Neural cell (in vitro differentiated cells): Measurements from ENCODE around the gene RPRD1A.

Source experiments
- EP300 ChIP-seq: fragments of 450-650 bp; conservative IDR thresholded peaks from 2 replicates; pipeline ENCODE4 v1.6.1; 2014; ENCODE audit warnings: antibody characterized with exemption, mild to moderate bottlenecking, moderate library complexity; ENCODE audit not compliant: poor library complexity, severe bottlenecking
- EZH2 ChIP-seq: fragments of 200-600, 300-800 bp; shearing (Covaris generic), sonication (generic); IDR thresholded peaks from 2 replicates; pipeline ENCODE4 v1.6.1; 2014; ENCODE audit warnings: antibody characterized with exemption, low read length, borderline replicate concordance, mild to moderate bottlenecking; ENCODE audit not compliant: insufficient read depth, poor library complexity, severe bottlenecking
- MXI1 ChIP-seq: fragments of 450-650 bp; conservative IDR thresholded peaks from 2 replicates; pipeline ENCODE4 v1.6.1; 2014; ENCODE audit warnings: antibody characterized with exemption, mild to moderate bottlenecking; ENCODE audit not compliant: poor library complexity, severe bottlenecking
- POLR2AphosphoS5 ChIP-seq: IDR thresholded peaks from 2 replicates; pipeline ENCODE4 v1.6.1; 2012
- RAD21 ChIP-seq: fragments of 450-650 bp; conservative IDR thresholded peaks from 2 replicates; pipeline ENCODE4 v1.6.1; 2014; ENCODE audit warnings: antibody characterized with exemption, mild to moderate bottlenecking, moderate library complexity
- SMC3 ChIP-seq: fragments of 450-650 bp; conservative IDR thresholded peaks from 2 replicates; pipeline ENCODE4 v1.6.1; 2014; ENCODE audit warnings: antibody characterized with exemption, mild to moderate bottlenecking, moderate library complexity; ENCODE audit not compliant: poor library complexity
- TAF1 ChIP-seq: IDR thresholded peaks from 2 replicates; pipeline ENCODE4 v1.6.1; 2012; ENCODE audit warnings: low read depth
- TF ChIP-seq, protein P1 (sequence below): fragments of 450-650 bp; IDR thresholded peaks from 2 replicates; pipeline ENCODE4 v1.5.1; 2014; ENCODE audit warnings: antibody characterized with exemption, mild to moderate bottlenecking, moderate library complexity; ENCODE audit not compliant: poor library complexity, severe bottlenecking
- TF ChIP-seq, protein P2 (sequence below): IDR thresholded peaks from 2 replicates; pipeline ENCODE4 v1.6.1; 2012; ENCODE audit warnings: borderline replicate concordance

DNA sequence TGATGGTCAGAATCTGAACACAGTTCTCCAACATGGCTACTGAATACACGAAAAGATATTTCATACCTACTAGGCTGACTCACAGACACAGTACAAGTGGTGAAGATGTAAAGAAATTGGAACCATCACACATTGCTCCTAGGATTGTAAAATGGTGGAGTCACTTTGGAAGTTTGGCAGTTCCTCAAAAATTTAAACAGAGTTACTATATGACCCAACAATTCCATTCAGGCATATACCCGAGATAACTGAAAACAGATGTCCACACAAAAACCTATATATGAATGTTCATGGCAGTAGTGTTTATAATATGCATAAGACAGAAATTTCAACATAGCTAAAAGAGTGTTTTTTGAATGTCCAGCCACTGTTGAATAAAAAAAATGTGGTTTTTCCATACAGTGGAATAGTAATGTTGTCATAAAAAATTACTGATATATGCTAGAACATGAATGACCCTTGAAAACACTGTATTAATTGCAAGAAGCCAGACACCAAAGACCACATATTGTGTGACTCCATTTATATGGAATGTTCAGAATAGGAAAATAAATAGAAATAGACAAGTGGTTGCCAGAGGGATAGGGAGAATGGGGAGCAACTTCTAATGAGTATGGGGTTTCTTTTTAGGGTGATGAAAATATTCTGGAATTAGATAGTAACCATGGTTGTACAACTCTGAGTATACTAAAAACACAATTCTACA, 84.8 kb downstream of the RPRD1A start:
- TF ChIP-seq, protein P1, sequence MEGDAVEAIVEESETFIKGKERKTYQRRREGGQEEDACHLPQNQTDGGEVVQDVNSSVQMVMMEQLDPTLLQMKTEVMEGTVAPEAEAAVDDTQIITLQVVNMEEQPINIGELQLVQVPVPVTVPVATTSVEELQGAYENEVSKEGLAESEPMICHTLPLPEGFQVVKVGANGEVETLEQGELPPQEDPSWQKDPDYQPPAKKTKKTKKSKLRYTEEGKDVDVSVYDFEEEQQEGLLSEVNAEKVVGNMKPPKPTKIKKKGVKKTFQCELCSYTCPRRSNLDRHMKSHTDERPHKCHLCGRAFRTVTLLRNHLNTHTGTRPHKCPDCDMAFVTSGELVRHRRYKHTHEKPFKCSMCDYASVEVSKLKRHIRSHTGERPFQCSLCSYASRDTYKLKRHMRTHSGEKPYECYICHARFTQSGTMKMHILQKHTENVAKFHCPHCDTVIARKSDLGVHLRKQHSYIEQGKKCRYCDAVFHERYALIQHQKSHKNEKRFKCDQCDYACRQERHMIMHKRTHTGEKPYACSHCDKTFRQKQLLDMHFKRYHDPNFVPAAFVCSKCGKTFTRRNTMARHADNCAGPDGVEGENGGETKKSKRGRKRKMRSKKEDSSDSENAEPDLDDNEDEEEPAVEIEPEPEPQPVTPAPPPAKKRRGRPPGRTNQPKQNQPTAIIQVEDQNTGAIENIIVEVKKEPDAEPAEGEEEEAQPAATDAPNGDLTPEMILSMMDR = no peak
- TF ChIP-seq EZH2 (no peak), RAD21 (no peak), EP300 (no peak), POLR2AphosphoS5 (no peak), SMC3 (no peak), TAF1 (no peak), MXI1 (no peak)
- TF ChIP-seq, protein P2, sequence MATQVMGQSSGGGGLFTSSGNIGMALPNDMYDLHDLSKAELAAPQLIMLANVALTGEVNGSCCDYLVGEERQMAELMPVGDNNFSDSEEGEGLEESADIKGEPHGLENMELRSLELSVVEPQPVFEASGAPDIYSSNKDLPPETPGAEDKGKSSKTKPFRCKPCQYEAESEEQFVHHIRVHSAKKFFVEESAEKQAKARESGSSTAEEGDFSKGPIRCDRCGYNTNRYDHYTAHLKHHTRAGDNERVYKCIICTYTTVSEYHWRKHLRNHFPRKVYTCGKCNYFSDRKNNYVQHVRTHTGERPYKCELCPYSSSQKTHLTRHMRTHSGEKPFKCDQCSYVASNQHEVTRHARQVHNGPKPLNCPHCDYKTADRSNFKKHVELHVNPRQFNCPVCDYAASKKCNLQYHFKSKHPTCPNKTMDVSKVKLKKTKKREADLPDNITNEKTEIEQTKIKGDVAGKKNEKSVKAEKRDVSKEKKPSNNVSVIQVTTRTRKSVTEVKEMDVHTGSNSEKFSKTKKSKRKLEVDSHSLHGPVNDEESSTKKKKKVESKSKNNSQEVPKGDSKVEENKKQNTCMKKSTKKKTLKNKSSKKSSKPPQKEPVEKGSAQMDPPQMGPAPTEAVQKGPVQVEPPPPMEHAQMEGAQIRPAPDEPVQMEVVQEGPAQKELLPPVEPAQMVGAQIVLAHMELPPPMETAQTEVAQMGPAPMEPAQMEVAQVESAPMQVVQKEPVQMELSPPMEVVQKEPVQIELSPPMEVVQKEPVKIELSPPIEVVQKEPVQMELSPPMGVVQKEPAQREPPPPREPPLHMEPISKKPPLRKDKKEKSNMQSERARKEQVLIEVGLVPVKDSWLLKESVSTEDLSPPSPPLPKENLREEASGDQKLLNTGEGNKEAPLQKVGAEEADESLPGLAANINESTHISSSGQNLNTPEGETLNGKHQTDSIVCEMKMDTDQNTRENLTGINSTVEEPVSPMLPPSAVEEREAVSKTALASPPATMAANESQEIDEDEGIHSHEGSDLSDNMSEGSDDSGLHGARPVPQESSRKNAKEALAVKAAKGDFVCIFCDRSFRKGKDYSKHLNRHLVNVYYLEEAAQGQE = no peak
